A549 treated with AZD9567 at 1 μM for 4 hours (cell line): ENCODE data around the gene CDX4. TPM values are rescaled to one million over a fixed set of nuclear protein-coding genes. Genes with fewer than 3 reads are reported as not detected.

ENCODE experiments used
- total RNA-seq: library from RNA; stranded (reverse); fragments of 200-300 nt; extraction: Qiagen RNA extraction; gene quantifications from 5 replicates; pipeline ENCODE4 v1.2.3, GENCODE V29; 2022; ENCODE audit not compliant: insufficient read depth

CDX4 gene
- total RNA-seq, result not detected in 5 replicates

DNA sequence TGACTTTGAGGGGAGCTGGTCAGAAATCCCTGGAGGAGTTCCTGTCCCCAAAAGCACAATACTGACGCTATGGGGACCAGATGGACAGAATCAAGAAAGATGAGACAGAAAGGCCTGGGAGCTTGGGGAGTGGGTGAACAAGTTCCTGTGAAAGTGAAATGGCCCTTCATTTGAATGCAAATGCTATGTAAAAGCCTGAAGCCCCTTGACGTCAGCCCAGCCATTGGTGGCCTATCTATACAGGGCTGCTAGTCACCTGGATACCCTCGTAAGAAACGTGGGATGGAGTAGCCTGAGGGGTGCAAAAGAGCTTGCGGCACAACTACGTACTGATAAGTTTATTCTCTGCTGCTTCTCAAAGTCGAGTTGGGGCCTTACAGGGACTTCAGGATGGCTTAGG lies at the start of gene CDX4:
CDX4 (plus strand) TSS at position 223 of the 400 bp plus-strand sequence. CDS start 201 bp downstream, outside the sequence.

Other genes with a start within 250 kb of the CDX4 start
- gene NAP1L2, start 232.2 kb upstream of the CDX4 start, total RNA-seq, result 0.85 to 1.3 TPM (median 1.1 TPM) in 5 replicates
- gene CHIC1, start 116.1 kb downstream of the CDX4 start, total RNA-seq, result 3.7 to 6.7 TPM (median 4.7 TPM) in 5 replicates